Measurements from ENCODE around the gene DPP7.

- TF ChIP-seq ZNF335 (tag by site-specific recombination; conservative IDR thresholded peaks at IDR 0.05): no peak
- no peak for TF ChIP-seq SP7 (tag by site-specific recombination; IDR thresholded peaks at IDR 0.05)
- no peak for TF ChIP-seq PRDM10 (tag by site-specific recombination; IDR thresholded peaks at IDR 0.05)
- TF ChIP-seq, protein P1, sequence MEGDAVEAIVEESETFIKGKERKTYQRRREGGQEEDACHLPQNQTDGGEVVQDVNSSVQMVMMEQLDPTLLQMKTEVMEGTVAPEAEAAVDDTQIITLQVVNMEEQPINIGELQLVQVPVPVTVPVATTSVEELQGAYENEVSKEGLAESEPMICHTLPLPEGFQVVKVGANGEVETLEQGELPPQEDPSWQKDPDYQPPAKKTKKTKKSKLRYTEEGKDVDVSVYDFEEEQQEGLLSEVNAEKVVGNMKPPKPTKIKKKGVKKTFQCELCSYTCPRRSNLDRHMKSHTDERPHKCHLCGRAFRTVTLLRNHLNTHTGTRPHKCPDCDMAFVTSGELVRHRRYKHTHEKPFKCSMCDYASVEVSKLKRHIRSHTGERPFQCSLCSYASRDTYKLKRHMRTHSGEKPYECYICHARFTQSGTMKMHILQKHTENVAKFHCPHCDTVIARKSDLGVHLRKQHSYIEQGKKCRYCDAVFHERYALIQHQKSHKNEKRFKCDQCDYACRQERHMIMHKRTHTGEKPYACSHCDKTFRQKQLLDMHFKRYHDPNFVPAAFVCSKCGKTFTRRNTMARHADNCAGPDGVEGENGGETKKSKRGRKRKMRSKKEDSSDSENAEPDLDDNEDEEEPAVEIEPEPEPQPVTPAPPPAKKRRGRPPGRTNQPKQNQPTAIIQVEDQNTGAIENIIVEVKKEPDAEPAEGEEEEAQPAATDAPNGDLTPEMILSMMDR (tag by site-specific recombination; IDR thresholded peaks at IDR 0.05): no peak
- no peak for TF ChIP-seq ZBTB11 (tag by site-specific recombination; conservative IDR thresholded peaks at IDR 0.05; ENCODE audit: low read depth)
- TF ChIP-seq ZNF548 (tag by site-specific recombination; IDR thresholded peaks at IDR 0.05): no peak
- TF ChIP-seq KLF10 (tag by site-specific recombination; IDR thresholded peaks at IDR 0.05): no peak
- TF ChIP-seq ZFP3 (tag by site-specific recombination; IDR thresholded peaks at IDR 0.05; ENCODE audit: low read depth): no peak
- TF ChIP-seq YY1 (tag by site-specific recombination; IDR thresholded peaks at IDR 0.05): no peak
- no peak for TF ChIP-seq ZNF791 (tag by site-specific recombination; IDR thresholded peaks at IDR 0.05)
- TF ChIP-seq ZNF549 (tag by site-specific recombination; IDR thresholded peaks at IDR 0.05): no peak
Observed at GRCh38 chr9:137084526-137084925, 30.0 kb downstream of the DPP7 start.
